GM18907 (cell line): Measurements from ENCODE around the gene MED9.
"Not testable (repeated sequence)": the region's sequence is repeated elsewhere in the genome, so short reads cannot be mapped to it uniquely, and the experiment has no call there.

Source experiments
- ATAC-seq: cut with Tn5 transposase; IDR thresholded peaks from one replicate; pipeline ENCODE4 v1.9.1; 2021; ENCODE audit warnings: mild to moderate bottlenecking, moderate library complexity; ENCODE audit not compliant: unreplicated experiment

Gene MED9

DNA sequence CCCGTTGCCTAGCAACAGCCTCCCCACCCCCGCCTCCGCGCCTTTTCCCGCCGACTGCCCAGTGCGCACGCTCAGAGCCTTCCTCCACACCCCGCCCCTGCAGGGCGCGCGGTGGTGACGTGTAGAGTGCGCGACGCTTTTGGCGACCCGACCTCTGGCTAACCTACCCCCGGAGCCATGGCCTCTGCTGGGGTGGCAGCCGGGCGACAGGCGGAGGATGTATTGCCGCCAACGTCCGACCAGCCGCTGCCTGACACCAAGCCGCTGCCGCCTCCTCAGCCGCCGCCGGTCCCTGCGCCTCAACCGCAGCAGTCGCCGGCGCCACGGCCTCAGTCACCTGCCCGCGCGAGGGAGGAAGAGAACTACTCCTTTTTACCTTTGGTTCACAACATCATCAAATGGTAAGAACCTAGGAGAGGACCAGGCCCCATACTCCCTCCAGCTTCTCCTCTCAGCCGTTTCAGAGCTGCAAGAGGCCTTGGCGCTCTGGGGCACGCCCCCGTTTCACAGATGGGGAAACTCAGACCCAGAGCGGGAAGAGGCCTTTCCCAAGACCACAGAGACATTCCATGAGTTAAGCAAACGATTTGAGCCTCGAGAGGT lies at the start of gene MED9:
TSS of gene MED9 (plus strand) at position 136 of the 603 bp plus-strand sequence. CDS start at position 178, 42 bp downstream.
- peak; percentile 80 for ATAC-seq

DNA sequence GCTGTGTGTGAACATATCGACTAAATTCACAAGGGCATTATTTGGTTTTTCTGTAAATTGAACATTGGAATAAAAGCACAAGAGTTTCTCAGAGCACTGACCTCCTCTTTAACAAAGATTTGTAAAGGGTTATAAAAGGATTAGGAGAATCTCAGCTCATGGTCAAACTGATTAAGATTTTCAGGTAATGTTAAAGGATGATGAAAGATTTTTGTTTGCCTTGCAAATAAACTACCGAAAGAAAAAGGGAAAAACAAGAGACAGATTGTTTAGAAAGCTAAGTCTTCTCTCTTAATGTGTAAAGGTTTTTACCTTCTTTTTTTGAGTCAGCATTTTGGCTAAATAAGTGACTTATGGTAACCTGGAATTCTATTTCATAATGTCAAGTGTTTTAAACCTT lies 47.6 kb upstream of the MED9 start:
- ATAC-seq = no peak

DNA sequence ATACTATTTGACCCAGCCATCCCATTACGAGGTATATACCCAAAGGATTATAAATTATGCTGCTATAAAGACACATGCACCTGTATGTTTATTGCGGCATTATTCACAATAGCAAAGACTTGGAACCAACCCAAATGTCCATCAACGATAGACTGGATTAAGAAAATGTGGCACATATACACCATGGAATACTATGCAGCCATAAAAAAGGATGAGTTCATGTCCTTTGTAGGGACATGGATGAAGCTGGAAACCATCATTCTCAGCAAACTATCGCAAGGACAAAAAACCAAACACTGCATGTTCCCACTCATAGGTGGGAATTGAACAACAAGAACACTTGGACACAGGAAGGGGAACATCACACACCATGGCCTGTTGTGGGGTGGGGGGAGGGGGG lies 45.9 kb upstream of the MED9 start:
- not testable (repeated sequence) for ATAC-seq

- ATAC-seq = no peak
Measured at GRCh38 chr17:17431605-17432004, 45.2 kb upstream of the MED9 start.

- no peak for ATAC-seq
Measured at GRCh38 chr17:17433000-17433703, 43.6 kb upstream of the MED9 start.

DNA sequence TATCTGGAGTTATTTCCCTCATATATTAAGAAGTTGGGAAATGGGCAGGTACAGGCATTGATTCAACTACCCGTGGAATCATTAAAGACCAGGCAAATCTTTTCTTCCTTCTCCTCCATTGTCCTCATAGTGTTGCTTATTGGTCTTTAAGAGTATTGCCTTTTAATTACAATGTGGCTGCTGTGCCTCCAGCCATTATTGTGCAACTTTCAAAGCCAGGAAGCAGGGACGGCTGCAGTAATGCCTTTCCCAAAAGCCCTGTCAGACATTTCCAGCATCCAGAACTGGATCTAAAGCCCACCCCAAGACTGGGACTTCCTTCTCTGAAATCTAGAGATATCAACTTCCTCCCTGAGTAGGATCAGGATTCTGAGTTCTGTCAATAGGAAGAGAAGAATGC lies 42.3 kb upstream of the MED9 start:
- ATAC-seq = no peak

- no peak for ATAC-seq
Measured at GRCh38 chr17:17435323-17435722, 41.5 kb upstream of the MED9 start.

DNA sequence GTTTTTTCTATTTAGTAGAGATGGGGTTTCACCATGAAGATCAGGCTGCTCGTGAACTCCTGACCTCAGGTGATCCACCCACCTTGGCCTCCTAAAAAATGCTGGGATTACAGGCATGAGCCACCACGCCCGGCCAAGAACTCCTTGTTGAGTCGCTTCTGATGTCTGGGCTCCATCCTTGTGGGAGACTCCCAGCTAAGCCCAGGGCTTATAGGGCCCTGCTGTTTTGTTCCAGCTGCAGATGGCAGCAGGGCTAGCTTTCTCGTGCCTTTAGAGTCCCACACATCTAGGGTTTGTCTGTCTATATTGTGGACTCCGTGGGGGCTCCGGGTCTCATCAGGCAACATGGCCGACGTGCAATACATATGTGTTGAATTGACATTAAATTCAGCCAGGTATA lies 39.3 kb upstream of the MED9 start:
- ATAC-seq = no peak

- ATAC-seq = no peak
Measured at GRCh38 chr17:17437893-17438292, 38.9 kb upstream of the MED9 start.

GRCh38 chr17:17440010-17440843 lies 36.6 kb upstream of the MED9 start:
- ATAC-seq = no peak

- ATAC-seq = no peak
Measured at GRCh38 chr17:17440938-17441675, 35.7 kb upstream of the MED9 start.

DNA sequence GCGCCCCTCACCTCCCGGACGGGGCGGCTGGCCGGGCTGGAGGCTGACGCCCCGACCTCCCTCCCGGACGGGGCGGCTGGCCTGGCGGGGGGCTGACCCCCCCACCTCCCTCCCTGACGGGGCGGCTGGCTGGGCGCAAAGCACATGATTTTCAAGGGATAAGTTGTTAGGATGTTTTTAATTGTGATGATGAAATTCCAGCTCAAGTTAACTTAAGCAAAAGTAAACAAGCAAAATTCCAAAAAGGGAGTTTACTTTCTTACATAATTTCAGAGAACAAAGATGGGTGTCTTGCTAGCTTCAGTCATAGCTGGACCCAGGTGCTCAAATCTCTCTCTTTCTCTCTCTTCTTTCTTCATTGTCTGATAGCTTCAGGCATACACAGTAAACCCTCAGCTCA lies 33.6 kb upstream of the MED9 start:
- ATAC-seq = no peak

DNA sequence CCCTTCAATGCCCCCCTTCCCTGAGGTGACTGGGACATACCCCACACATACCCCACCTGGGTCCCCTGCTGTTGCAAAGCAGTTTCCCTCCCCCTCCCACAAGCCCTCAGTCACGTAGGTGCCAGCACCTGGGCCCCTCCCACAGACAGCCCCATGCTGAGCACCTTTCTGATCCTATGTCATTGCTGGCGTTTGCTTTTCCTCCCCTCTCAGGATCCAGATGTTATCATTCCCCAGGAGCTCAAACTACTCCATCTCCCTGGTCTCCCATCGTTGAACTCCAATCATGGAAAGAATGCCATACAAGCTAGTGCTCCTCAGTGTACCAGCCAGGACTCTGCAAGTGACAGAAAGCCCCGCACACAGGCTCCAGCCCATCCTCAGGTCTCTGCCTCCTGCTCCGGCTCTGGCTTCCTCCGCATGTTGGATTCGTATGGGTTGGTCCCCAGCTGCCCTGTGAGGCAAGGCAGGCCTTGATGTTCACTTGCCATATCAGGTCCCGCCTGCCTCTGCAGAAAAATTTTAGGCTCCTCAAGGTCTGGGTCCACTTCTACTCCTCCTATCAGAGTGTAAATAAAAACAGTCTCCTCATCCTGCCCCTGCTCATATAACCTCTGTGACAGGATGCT lies 31.4 kb upstream of the MED9 start:
- no peak for ATAC-seq

DNA sequence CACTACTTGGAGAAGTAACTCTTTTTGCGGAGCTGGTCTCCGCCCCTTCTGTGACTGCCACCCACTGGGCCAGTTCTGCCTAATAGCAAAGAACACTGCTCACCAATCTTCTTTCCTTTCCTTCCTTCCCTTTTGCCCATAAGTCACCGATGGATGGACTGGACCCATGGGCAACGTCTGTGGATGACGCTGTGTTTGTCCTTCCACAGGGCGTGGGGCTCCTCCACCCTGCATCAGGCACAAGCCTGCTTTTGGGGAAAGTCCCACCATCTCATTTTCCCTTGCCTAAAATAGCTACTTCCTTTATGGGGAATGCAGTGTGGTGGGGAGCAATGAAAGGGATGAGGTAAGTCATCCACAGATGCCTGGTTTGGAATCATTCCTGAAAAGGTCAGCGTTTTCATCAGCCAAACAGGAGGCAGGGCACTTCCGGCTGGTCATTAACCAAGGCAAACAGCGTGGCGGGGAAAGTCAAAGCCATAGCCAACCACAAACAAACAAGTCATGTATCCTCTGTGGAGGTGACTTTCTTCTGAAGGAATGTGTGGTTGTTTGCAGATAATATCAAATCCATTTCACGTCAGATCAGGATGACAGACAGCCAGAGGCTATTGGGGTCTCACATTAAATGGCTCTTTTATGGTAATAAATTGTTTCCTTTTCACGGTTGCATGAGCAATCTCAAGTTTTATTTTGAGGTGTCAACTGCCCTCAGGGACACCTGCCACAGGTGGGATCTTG lies 30.7 kb upstream of the MED9 start:
- ATAC-seq = no peak

GRCh38 chr17:17446666-17447155 lies 30.1 kb upstream of the MED9 start:
- no peak for ATAC-seq

GRCh38 chr17:17447264-17447663 lies 29.5 kb upstream of the MED9 start:
- no peak for ATAC-seq

DNA sequence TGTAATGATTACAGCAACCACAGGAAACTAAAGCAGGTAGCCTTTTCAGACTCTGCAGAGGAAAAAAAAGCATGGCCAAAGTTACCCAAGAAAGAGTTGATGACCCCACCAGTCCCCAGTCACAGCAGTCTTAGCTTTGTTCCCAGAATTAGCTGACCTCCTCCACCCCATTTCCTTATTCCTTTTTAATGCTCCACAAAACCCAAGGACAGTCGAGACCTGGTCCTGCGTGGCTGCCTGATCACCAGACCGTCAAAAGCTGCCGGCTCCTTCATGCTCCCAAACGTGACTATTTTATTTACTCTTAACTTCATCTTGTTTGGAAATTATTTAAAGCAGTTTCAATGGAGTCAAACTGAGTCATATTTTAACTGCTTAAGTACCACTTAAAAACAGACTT lies 28.7 kb upstream of the MED9 start:
- no peak for ATAC-seq

GRCh38 chr17:17448723-17449122 lies 28.1 kb upstream of the MED9 start:
- no peak for ATAC-seq

- no peak for ATAC-seq
Measured at GRCh38 chr17:17453088-17453487, 23.7 kb upstream of the MED9 start.

- ATAC-seq = no peak
Measured at GRCh38 chr17:17454276-17454675, 22.5 kb upstream of the MED9 start.
